ENCODE data around the gene CMBL. TPM values are rescaled to one million over a fixed set of nuclear protein-coding genes. Genes with fewer than 3 reads are reported as not detected.

CMBL gene
- total RNA-seq, 1 donor from 2014 or later, result not detected

- no peak overlapping the region for H3K4me3 Mint-ChIP-seq
- peaks cover 11% of the 10 kb centered on the region for H3K4me1 Mint-ChIP-seq
- H3K36me3 Mint-ChIP-seq (ENCODE audit: low read depth), result no peaks in the 10 kb centered on the region
- ATAC-seq (ENCODE audit: low read depth) (no peak), DNase-seq (no peak)
- H3K27me3 Mint-ChIP-seq, result peaks cover 29% of the 10 kb centered on the region
- TF ChIP-seq, protein P1, sequence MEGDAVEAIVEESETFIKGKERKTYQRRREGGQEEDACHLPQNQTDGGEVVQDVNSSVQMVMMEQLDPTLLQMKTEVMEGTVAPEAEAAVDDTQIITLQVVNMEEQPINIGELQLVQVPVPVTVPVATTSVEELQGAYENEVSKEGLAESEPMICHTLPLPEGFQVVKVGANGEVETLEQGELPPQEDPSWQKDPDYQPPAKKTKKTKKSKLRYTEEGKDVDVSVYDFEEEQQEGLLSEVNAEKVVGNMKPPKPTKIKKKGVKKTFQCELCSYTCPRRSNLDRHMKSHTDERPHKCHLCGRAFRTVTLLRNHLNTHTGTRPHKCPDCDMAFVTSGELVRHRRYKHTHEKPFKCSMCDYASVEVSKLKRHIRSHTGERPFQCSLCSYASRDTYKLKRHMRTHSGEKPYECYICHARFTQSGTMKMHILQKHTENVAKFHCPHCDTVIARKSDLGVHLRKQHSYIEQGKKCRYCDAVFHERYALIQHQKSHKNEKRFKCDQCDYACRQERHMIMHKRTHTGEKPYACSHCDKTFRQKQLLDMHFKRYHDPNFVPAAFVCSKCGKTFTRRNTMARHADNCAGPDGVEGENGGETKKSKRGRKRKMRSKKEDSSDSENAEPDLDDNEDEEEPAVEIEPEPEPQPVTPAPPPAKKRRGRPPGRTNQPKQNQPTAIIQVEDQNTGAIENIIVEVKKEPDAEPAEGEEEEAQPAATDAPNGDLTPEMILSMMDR (IDR thresholded peaks at IDR 0.05), result no peak
- intact Hi-C loops (cut with micrococcal nuclease), result loop anchor here (2.0 kb wide), 1 partner anchor 43 kb away; the partner anchor contains the start of gene MARCHF6
- POLR2A ChIA-PET, result no interaction called here
- H3K9me3 Mint-ChIP-seq, result no peaks in the 10 kb centered on the region
- CTCF ChIA-PET, result no interaction called here
- no peak overlapping the region for H3K27ac Mint-ChIP-seq
Measured at GRCh38 chr5:10310066-10310779, 2.5 kb upstream of the CMBL start.

DNA sequence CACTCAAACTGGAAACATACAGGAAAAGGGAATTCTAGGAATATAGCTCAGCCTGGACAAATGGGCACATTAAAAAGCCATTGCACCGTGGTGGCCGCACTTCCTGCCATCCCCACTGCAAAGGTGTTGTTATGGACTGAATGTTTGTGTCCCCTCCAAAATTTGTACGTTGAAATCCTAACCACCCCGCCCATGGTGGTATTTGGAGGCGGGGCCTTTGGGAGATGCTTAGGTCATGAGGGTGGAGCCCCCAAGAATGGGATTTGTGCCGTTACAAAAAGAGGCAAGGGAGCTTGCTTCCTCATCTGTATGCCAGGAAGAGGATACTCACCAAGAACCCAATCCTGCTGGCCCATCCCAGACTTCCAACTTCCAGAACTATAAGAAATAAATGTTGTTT lies 1.1 kb upstream of the CMBL start:
- DNase-seq (no peak), ATAC-seq (ENCODE audit: low read depth) (no peak)
- H3K4me3 Mint-ChIP-seq, result peak overlapping the region; percentile 35
- intact Hi-C loops (cut with micrococcal nuclease), result no loop called here
- peaks cover 34% of the 10 kb centered on the region for H3K27me3 Mint-ChIP-seq
- no peaks in the 10 kb centered on the region for H3K9me3 Mint-ChIP-seq
- TF ChIP-seq, protein P1 (IDR thresholded peaks at IDR 0.05), result no peak
- CTCF ChIA-PET, result no interaction called here
- no peaks in the 10 kb centered on the region for H3K36me3 Mint-ChIP-seq (ENCODE audit: low read depth)
- H3K4me1 Mint-ChIP-seq, result peaks cover 11% of the 10 kb centered on the region
- H3K27ac Mint-ChIP-seq, result no peak overlapping the region
- POLR2A ChIA-PET, result interaction anchor here (0.9 kb wide), 1 partner anchor 44 kb away, joined by 3 read pairs; the partner anchor contains the start of gene MARCHF6

GRCh38 chr5:10306806-10307205 lies 896 bp downstream of the CMBL start:
- ChIA-PET POLR2A (interaction anchor here (0.5 kb wide), 1 partner anchor 337 kb away, joined by 3 read pairs; no protein-coding TSS in a partner anchor), CTCF (no interaction called here)
- no peak overlapping the region for H3K27ac Mint-ChIP-seq
- H3K27me3 Mint-ChIP-seq, result peaks cover 32% of the 10 kb centered on the region
- intact Hi-C loops (cut with micrococcal nuclease), result no loop called here
- ATAC-seq (ENCODE audit: low read depth) (no peak), DNase-seq (no peak)
- TF ChIP-seq, protein P1 (IDR thresholded peaks at IDR 0.05), result no peak
- H3K36me3 Mint-ChIP-seq (ENCODE audit: low read depth), result no peaks in the 10 kb centered on the region
- peaks cover 11% of the 10 kb centered on the region for H3K4me1 Mint-ChIP-seq
- H3K9me3 Mint-ChIP-seq, result no peaks in the 10 kb centered on the region
- peak overlapping the region; percentile 73 for H3K4me3 Mint-ChIP-seq

DNA sequence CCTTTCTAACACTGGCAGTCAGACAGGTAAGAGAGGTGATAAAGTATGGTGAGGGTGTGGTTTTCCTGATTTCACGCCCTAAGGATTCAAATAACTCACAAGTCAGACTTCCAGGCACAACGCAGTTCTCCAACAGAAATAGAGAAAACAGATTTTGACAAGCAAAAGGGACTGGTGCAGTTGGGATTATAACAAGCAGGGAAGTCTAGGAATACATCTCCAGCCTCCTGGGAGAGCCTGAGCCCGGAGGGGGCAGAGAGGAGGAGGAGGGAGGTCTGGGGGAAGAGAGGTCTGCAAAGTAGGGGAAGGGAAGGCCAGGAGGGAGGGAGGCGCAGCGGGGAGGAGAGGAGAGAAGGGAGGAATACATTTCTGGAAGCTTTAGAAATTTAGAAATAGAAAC lies 1.6 kb downstream of the CMBL start:
- H3K27me3 Mint-ChIP-seq, result peaks cover 33% of the 10 kb centered on the region
- intact Hi-C loops (cut with micrococcal nuclease), result no loop called here
- POLR2A ChIA-PET, result no interaction called here
- ATAC-seq (ENCODE audit: low read depth) (no peak), DNase-seq (no peak)
- no peak overlapping the region for H3K4me3 Mint-ChIP-seq
- H3K27ac Mint-ChIP-seq, result no peak overlapping the region
- TF ChIP-seq, protein P1 (IDR thresholded peaks at IDR 0.05), result no peak
- no peaks in the 10 kb centered on the region for H3K9me3 Mint-ChIP-seq
- no peaks in the 10 kb centered on the region for H3K36me3 Mint-ChIP-seq (ENCODE audit: low read depth)
- peaks cover 11% of the 10 kb centered on the region for H3K4me1 Mint-ChIP-seq
- CTCF ChIA-PET, result no interaction called here

DNA sequence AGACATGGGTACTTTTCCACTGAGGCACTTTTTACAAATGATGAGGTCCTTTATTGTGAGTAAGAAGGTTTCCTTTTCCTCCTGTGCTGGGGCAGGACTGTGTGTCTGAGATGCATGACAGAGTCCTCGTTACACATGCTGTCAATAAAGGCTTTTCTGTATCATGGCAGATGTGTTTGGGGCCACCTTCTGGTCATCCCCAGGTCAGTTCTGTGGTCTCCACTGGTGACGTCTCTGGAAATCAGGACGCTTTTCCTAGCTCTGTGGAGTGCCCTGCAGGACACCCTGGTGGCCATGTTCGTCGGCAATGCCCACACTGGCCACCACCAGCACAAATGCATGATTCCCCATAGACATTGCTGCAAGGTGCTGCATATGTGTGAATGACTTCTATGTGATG lies 2.8 kb downstream of the CMBL start:
- intact Hi-C loops (cut with micrococcal nuclease), result no loop called here
- ATAC-seq (ENCODE audit: low read depth) (no peak), DNase-seq (no peak)
- Mint-ChIP-seq H3K4me1 (peaks cover 11% of the 10 kb centered on the region), H3K9me3 (no peaks in the 10 kb centered on the region), H3K27ac (no peak overlapping the region), H3K27me3 (peaks cover 33% of the 10 kb centered on the region), H3K36me3 (ENCODE audit: low read depth) (no peaks in the 10 kb centered on the region), H3K4me3 (no peak overlapping the region)
- TF ChIP-seq, protein P1 (IDR thresholded peaks at IDR 0.05), result no peak
- CTCF ChIA-PET, result no interaction called here
- POLR2A ChIA-PET, result no interaction called here

Measured in activated B cell treated with CpG ODN at 0.5 μM for 24 hours (primary cell).